Limb (tissue), 2 donors: Measurements from ENCODE around the gene MAP3K2.
A peak's percentile ranks its signal among the peaks of the same experiment; 100 is the strongest.

Experiments
- DNase-seq, 2 donors: peaks; one replicate each; pipeline ENCODE4 v3.0.0-alpha.2; 2016; ENCODE audit errors: extremely low spot score in 2 of 2

Gene MAP3K2

GRCh38 chr2:127407661-127408003 is 19.9 kb upstream of the MAP3K2 start:
- peak in 1 of 2 donors; percentile 87 for DNase-seq

- no peak for DNase-seq
Measured at GRCh38 chr2:127407091-127407490, 19.3 kb upstream of the MAP3K2 start.

- no peak for DNase-seq
Measured at GRCh38 chr2:127406454-127406853, 18.7 kb upstream of the MAP3K2 start.

- no peak for DNase-seq
Measured at GRCh38 chr2:127405255-127405610, 17.5 kb upstream of the MAP3K2 start.

- no peak for DNase-seq
Measured at GRCh38 chr2:127404466-127405254, 16.9 kb upstream of the MAP3K2 start.

- no peak for DNase-seq
Measured at GRCh38 chr2:127403460-127403859, 15.7 kb upstream of the MAP3K2 start.

- DNase-seq, result no peak
Measured at GRCh38 chr2:127401757-127402695, 14.3 kb upstream of the MAP3K2 start.

- DNase-seq, result peak; percentile 66 to 71
Measured at GRCh38 chr2:127400897-127401756, 13.4 kb upstream of the MAP3K2 start.

DNA sequence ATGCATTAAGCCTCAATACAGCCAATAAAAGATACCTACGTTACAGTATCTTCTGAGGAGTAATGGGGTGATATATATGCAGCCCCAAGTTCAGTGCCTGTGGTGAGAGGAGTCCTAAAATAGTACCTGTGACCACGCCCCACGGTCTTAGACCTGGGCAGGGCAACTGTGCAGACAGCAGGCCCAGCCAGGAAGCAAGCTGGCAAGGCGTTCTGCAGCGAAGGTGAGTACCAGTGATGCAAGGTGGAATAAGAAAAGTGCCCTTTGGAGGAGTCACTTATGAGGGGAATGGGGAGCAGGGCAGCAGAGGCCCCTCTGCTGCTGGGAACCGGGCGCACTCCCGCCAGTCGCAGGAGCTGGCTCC is 12.7 kb upstream of the MAP3K2 start:
- DNase-seq, result no peak

DNA sequence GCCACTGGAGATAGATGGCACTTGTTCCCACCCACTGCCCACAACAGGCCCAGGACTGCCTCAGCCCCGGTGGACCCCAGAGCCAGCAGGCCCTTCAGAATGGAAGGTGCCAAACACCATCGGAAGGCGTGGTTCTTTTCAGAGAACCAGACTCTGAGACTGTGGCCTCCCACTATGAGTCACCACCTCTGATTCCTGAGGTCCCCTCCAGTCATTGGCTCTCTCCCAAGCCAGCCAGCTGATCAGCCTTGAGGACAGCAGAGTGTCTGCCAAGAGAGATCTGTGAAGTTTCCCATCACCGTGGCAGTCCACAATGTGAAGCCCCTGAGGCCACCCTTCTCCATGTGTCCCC is 10.4 kb upstream of the MAP3K2 start:
- peak in 1 of 2 donors; percentile 29 for DNase-seq

DNA sequence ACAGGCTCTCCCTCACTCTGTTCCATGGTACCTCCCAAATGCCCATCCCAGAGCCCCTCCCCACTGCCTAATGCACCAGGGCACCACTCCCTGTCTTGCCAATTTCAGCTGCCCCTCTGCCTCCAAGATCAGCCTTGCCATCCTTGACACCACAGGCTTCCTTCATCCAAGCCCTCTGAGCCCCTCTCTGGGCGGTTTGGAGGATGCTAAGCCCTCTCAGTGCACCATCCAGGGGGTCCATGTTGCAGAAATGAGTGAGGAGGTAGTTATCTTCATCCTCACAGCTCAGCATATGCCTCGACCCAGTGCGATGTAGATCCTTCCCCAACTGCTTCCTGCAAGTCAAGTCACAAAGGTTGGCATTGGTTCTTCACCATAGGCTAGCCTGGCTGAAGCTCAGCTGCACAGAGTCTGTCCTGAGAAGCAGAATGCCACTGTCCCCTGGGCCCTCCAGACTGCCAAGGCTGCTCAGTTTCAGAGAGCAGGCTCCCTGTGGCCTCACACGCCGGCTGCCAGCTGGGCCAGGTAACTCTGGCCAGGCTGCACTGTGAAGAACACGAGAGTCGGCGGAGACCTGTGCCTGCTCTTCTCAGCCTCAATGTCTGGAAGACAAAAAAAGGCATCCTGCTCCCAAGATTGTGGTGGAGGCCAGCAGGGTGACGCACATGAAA is 9.9 kb upstream of the MAP3K2 start:
- no peak for DNase-seq

DNA sequence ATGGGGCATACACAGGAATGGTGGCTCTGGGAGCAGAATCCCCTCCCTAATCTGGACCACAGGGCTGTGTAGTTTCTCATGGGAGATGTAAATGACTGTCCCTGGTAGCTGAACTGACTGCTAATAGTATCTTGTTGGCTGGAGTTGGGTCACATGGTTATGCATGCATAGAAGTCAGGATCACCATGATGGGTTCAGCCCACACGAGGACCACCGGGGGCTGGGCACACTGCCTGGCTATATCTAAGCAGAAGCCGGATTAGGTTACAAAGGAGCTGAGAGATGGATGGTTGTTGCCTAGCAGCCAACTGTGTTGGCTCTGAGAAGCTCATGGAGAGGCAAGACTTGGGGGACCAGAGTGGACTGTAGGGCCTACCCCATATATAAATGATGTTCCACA is 6.7 kb upstream of the MAP3K2 start:
- no peak for DNase-seq

DNA sequence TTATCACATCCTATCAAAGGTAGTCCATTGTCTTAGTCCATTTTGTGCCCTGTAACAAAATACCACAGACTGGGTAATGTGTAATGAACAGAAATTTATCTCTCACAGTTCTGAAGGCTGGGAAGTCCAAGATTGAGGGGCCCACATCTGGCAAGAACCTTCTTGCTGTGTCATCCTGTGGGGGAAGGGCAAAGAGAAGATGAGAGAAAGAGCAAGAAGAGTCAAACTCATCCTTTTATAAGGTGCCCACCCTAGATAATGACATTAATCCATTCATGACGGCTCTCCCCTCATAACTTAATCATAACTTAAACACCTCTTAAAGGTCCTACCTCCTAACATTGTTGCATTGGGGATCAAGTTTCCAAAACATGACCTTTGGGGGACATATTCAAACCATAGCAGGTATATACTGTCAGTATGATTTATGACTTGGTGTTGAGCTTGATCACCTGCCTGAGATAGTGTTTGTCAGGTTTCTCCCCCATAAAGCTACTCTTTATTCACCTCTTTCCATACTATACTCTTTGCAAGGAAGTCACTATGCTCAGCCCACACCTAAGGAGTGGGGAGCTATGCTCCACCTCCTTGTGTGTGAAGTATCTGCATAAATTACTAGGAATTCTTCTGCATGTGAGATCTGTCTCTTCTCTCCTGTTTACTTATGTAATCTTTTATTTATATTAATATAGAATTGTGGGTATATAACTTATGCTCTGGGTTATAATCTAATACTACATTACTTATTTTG is 5.2 kb upstream of the MAP3K2 start:
- no peak for DNase-seq

GRCh38 chr2:127392133-127392827 is 4.5 kb upstream of the MAP3K2 start:
- no peak for DNase-seq

DNA sequence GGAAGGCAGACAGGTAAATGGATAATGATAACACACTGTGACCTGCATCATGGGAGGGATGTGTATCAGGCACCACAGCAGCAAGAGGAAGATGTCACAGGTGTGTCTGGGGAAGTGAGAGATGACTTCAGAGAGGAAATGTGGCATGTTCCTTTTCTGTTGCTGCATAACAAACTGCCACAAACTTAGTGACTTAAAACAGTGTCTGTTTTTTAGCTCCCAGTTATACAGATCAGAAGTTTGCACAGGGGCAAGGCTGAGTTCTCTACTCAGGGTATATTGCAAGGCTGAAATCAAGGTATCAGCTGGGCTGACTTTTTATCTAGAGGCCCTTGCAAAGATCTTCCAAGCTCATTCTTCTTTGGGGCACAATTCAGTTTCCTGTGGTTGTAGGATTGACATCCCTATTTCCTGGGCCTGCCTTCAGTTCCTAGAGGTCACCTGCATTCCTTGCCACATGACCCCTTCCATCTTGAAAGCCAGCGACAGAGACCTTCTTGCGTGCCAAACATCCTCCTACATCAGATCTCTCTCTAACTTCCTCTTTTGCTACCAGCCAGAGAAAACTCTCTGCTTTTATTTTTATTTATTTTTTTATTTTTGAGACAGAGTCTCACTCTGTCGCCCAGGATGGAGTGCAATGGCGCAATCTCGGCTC is 2.1 kb upstream of the MAP3K2 start:
- no peak for DNase-seq

GRCh38 chr2:127388423-127389164 is 819 bp upstream of the MAP3K2 start:
- DNase-seq, result no peak

GRCh38 chr2:127386764-127387654 is 766 bp downstream of the MAP3K2 start:
- DNase-seq, result peak; percentile 79 to 93

GRCh38 chr2:127386246-127386645 is 1.5 kb downstream of the MAP3K2 start:
- DNase-seq, result no peak
